ENCODE data around the gene BEND6. TPM values are rescaled to one million over a fixed set of nuclear protein-coding genes. Genes with fewer than 3 reads are reported as not detected.

The BEND6 gene
- total and polyA plus RNA-seq, 7 donors = 0.14 to 1.1 (median 0.30) TPM

DNA sequence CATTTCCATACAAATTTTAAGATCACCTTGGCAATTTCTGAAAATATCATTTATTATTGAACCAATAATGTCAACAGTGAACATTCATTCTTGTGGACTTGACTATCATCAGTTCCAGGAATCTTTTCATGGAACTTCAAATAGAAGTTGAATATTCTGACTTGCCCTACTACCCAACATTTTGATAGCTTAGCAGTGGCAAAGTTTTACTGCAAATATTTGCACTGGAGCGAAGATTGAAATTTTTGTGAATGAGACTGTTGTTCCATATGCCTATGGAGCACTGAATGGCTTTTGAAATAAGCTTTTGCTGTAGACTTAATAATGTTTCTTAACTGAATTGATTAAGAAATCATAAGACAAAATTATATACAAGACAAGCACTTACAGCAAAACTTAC is 23.6 kb downstream of the BEND6 start:
- intact Hi-C loops (cut with DNase I) = no loop called here
- Histone ChIP-seq H3K36me3 (ENCODE audit: insufficient read depth in 1 of 2, low read depth in 1 of 2) (no peaks in the 10 kb centered on the region), H3K27ac (no peak overlapping the region), H3K9me3 (peaks cover 18% of the 10 kb centered on the region), H3K4me3 (no peak overlapping the region), H3K27me3 (ENCODE audit: insufficient read depth in 3 of 3, low read length in 2 of 3) (no peaks in the 10 kb centered on the region), H3K4me1 (no peaks in the 10 kb centered on the region)
- WGBS, 3 donors = 93 to 95% (median 93%) methylated on average over 1 of the region's 1 CpG
- ATAC-seq = no peak
- TF ChIP-seq, protein P1, sequence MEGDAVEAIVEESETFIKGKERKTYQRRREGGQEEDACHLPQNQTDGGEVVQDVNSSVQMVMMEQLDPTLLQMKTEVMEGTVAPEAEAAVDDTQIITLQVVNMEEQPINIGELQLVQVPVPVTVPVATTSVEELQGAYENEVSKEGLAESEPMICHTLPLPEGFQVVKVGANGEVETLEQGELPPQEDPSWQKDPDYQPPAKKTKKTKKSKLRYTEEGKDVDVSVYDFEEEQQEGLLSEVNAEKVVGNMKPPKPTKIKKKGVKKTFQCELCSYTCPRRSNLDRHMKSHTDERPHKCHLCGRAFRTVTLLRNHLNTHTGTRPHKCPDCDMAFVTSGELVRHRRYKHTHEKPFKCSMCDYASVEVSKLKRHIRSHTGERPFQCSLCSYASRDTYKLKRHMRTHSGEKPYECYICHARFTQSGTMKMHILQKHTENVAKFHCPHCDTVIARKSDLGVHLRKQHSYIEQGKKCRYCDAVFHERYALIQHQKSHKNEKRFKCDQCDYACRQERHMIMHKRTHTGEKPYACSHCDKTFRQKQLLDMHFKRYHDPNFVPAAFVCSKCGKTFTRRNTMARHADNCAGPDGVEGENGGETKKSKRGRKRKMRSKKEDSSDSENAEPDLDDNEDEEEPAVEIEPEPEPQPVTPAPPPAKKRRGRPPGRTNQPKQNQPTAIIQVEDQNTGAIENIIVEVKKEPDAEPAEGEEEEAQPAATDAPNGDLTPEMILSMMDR (IDR thresholded peaks at IDR 0.05) = no peak
- no peak for DNase-seq

DNA sequence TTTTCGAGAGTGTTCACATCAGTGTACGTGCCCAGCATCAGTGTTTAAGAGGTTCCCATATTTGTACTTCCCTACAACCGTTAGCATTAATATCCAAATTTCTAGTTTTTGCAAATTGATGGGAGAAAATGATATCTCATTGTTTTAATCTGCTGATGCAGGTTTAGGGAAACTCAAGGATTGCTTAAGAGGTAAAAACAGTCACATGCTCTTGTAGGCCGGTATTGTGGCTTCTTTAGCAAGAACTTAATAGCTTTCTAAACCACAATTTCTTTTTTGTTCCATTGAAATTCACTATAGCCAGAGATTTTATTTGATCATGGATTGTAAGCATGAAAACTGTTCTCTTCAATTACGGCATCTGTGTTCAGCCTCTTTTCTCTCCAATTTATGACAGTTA is 29.5 kb downstream of the BEND6 start:
- no peaks in the 10 kb centered on the region for H3K9me3 ChIP-seq
- no peak for DNase-seq
- no peaks in the 10 kb centered on the region for H3K27me3 ChIP-seq (ENCODE audit: insufficient read depth in 3 of 3, low read length in 2 of 3)
- WGBS, 3 donors = 74 to 88% (median 78%) methylated on average over 5 of the region's 5 CpGs
- H3K4me3 ChIP-seq = no peak overlapping the region
- TF ChIP-seq, protein P1 (IDR thresholded peaks at IDR 0.05) = no peak
- no peak overlapping the region for H3K27ac ChIP-seq
- no peaks in the 10 kb centered on the region for H3K36me3 ChIP-seq (ENCODE audit: insufficient read depth in 1 of 2, low read depth in 1 of 2)
- no peak for ATAC-seq
- intact Hi-C loops (cut with DNase I) = no loop called here
- no peaks in the 10 kb centered on the region for H3K4me1 ChIP-seq

DNA sequence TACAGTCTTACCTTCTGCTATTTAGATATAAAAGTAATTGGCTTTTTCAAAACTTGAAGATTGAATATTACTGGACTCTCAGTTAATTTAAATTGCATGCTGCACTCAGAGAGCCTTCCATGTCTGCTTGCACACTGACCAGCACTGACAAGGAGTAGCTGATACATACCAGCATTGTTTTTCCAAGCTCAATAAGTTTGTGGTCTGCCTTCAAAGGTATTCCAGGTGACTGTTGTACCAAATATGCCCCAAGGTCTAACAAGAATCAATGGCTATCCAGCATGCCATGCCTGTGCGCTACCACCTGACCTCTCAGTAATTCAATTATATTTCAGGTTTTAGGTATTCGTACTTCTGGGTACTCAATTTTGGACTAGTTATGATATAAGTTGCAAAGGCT is 30.0 kb downstream of the BEND6 start:
- no peak overlapping the region for H3K27ac ChIP-seq
- H3K36me3 ChIP-seq (ENCODE audit: insufficient read depth in 1 of 2, low read depth in 1 of 2) = no peaks in the 10 kb centered on the region
- no peak overlapping the region for H3K4me3 ChIP-seq
- TF ChIP-seq, protein P1 (IDR thresholded peaks at IDR 0.05) = no peak
- H3K9me3 ChIP-seq = no peaks in the 10 kb centered on the region
- WGBS, 3 donors = 92 to 98% (median 97%) methylated on average over 2 of the region's 2 CpGs
- DNase-seq (no peak), ATAC-seq (no peak)
- no peaks in the 10 kb centered on the region for H3K27me3 ChIP-seq (ENCODE audit: insufficient read depth in 3 of 3, low read length in 2 of 3)
- intact Hi-C loops (cut with DNase I) = no loop called here
- H3K4me1 ChIP-seq = no peaks in the 10 kb centered on the region

DNA sequence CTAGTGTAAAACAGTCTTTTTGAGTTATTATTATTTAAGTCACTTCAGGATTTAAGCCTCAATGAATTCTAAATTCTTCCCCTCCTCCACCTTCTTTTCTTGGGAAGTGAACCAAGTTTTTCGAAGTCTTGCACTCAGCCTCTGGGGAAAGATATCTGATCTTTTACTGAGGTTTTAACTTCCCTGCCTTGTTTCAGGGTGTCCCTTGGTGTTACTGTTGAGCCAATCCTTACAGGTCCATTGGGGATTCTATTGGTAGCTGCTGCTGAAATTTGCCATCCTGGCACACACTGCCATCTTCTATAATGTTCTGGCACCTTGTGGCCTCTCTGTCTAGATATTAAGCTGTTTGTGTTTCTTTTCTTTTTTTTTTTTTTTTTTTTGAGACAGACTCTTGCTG is 31.7 kb downstream of the BEND6 start:
- WGBS, 3 donors = 27 to 30% (median 29%) methylated on average over 1 of the region's 1 CpG
- Histone ChIP-seq H3K27me3 (ENCODE audit: insufficient read depth in 3 of 3, low read length in 2 of 3) (no peaks in the 10 kb centered on the region), H3K4me3 (no peak overlapping the region), H3K9me3 (no peaks in the 10 kb centered on the region), H3K4me1 (no peaks in the 10 kb centered on the region), H3K36me3 (ENCODE audit: insufficient read depth in 1 of 2, low read depth in 1 of 2) (no peaks in the 10 kb centered on the region), H3K27ac (no peak overlapping the region)
- TF ChIP-seq, protein P1 (IDR thresholded peaks at IDR 0.05) = no peak
- DNase-seq (no peak), ATAC-seq (no peak)
- intact Hi-C loops (cut with DNase I) = no loop called here

- Histone ChIP-seq H3K4me3 (no peak overlapping the region), H3K4me1 (no peaks in the 10 kb centered on the region), H3K27ac (no peak overlapping the region), H3K36me3 (ENCODE audit: insufficient read depth in 1 of 2, low read depth in 1 of 2) (no peaks in the 10 kb centered on the region), H3K27me3 (ENCODE audit: insufficient read depth in 3 of 3, low read length in 2 of 3) (no peaks in the 10 kb centered on the region), H3K9me3 (no peaks in the 10 kb centered on the region)
- intact Hi-C loops (cut with DNase I) = no loop called here
- ATAC-seq (no peak), DNase-seq (no peak)
- TF ChIP-seq, protein P1 (IDR thresholded peaks at IDR 0.05) = no peak
- 87 to 92% (median 88%) methylated on average over 10 of the region's 10 CpGs for WGBS, 3 donors
These were observed 33.2 kb downstream of the BEND6 start for GRCh38 chr6:56988145-56988544.

Measured in psoas muscle (tissue), 8 donors.